Effector memory CD4-positive, alpha-beta T cell (primary cell): Measurements from ENCODE around the gene PRKG1.

Source experiments
- DNase-seq, 3 donors: peaks; one replicate each; pipeline ENCODE4 v3.0.0-alpha.2; 2020
- H3K27ac ChIP-seq: 2 replicates; pipeline ENCODE4 v1.7.0; 2013; ENCODE audit warnings: mild to moderate bottlenecking, low read length, moderate library complexity; ENCODE audit not compliant: insufficient read depth, poor library complexity, severe bottlenecking
- H3K27me3 ChIP-seq: replicated peaks from 2 replicates; pipeline ENCODE4 v1.7.0; 2013; ENCODE audit warnings: mild to moderate bottlenecking, low read length; ENCODE audit not compliant: insufficient read depth, control insufficient read depth, poor library complexity, severe bottlenecking
- H3K36me3 ChIP-seq: 2 replicates; pipeline ENCODE4 v1.7.0; 2013; ENCODE audit warnings: mild to moderate bottlenecking, low read length, moderate library complexity; ENCODE audit not compliant: control insufficient read depth, insufficient read depth
- H3K4me1 ChIP-seq: 2 replicates; pipeline ENCODE4 v1.7.0; 2013; ENCODE audit warnings: low read length, mild to moderate bottlenecking; ENCODE audit not compliant: control insufficient read depth, insufficient read depth, poor library complexity, severe bottlenecking
- H3K4me3 ChIP-seq: 2 replicates; pipeline ENCODE4 v1.7.0; 2013; ENCODE audit warnings: low read length, low read depth, mild to moderate bottlenecking; ENCODE audit not compliant: insufficient read depth, poor library complexity, severe bottlenecking
- H3K9me3 ChIP-seq: 2 replicates; pipeline ENCODE4 v1.7.0; 2013; ENCODE audit warnings: mild to moderate bottlenecking, low read length, moderate library complexity; ENCODE audit not compliant: control insufficient read depth

PRKG1 gene

DNA sequence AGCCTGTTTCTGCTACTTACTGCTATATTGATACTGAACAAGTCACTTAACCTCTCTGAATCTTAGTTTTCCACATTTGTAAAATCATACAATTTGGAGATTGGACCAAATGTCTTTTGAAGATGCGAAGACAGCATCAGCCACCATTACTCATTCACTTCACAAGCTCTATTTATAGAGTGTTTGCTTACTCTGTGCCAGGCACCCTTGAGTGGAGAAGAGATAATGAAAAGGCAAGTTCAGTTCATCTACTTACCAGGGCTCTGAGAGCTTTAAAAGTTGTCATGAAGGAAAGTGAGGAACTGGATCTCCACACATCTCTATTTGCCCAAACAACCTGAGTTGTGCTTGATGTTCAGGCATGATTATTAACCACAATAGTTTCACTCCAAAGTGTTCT lies 347.6 kb downstream of the PRKG1 start:
- Histone ChIP-seq H3K36me3 (no peaks in the 10 kb centered on the region), H3K4me3 (no peak overlapping the region), H3K9me3 (no peaks in the 10 kb centered on the region), H3K27ac (no peak overlapping the region), H3K4me1 (no peaks in the 10 kb centered on the region), H3K27me3 (no peaks in the 10 kb centered on the region)
- no peak for DNase-seq

DNA sequence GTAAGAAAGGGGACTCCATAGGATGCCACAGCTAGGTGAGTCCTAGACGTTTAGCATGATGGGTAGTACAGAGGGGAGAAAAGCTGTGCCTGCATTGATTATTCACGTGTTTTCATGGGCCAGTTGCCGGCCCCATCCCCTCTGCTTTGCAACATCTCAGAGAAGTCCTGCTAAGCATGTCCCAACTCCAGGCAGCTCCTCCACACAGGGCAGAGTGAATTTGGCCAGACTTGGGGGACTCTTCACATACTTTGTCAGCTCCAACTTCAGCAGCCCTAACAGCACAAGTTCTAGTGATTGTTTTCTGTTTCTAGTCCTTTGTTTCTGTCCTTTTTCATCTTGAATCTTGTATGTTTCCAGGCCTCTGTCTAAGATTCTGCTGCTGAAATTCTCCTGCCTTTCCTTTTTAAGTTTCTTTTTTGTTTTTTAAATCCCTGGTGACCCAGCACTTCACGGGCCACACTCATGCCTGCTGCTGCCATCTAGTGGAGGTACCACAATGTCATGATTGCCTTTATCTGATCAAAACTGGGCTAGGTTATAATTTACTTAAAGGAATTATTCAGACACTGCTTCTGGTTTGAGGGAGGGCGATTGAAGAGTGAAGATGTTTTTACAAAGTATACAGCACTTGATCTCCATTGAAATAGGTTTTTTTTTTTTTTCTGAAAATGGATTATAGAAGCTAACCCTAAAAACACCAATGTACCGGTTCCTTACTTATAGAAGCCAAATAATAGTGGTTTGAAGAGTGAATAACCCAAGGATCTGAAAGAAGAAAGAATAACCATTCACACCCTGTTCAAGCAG lies 348.2 kb downstream of the PRKG1 start:
- Histone ChIP-seq H3K36me3 (no peaks in the 10 kb centered on the region), H3K9me3 (no peaks in the 10 kb centered on the region)

DNA sequence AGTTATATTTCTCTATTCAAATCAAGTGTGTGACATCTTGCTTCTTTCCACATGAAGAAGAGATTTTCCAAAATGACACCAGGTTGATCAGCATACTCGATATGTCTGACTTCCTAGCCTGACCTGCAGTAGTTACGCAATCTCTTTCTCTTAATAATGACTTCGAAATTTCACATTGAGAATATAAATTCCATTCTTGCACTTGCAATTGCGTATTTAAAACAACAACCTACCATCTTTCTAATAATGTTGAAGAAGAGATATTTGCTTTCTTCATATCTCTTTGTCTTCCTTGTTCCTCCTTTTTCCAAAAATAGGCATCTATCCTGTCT lies 348.8 kb downstream of the PRKG1 start:
- Histone ChIP-seq H3K27me3 (no peaks in the 10 kb centered on the region), H3K4me3 (no peak overlapping the region), H3K36me3 (no peaks in the 10 kb centered on the region), H3K4me1 (no peaks in the 10 kb centered on the region), H3K9me3 (no peaks in the 10 kb centered on the region), H3K27ac (no peak overlapping the region)
- DNase-seq = no peak

More for the DNA sequence above, 348.2 kb downstream of the PRKG1 start:
- DNase-seq = no peak
- H3K4me1 ChIP-seq = no peaks in the 10 kb centered on the region
- no peak overlapping the region for H3K27ac ChIP-seq
- no peak overlapping the region for H3K4me3 ChIP-seq
- no peaks in the 10 kb centered on the region for H3K27me3 ChIP-seq

DNA sequence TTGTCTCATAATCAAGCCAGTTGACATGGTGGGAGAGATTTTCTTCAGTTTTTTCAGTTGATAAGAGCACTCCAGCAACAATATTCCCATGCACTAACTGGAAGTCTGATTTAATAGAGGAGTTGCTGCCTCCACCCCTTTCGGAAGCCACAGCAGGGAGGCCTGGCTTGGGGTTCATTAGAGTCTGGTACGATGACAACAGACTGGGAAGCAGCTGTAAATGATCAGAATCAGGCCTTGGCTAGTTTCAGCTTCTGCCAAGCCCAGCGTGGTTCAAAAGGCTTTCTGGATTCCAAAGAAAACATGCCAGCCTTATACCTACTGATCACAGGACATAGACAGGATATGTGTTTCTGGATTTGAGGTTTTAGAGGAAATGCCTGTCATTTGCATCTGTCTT lies 351.1 kb downstream of the PRKG1 start:
- H3K4me3 ChIP-seq = no peak overlapping the region
- no peaks in the 10 kb centered on the region for H3K27me3 ChIP-seq
- no peaks in the 10 kb centered on the region for H3K4me1 ChIP-seq
- H3K27ac ChIP-seq = no peak overlapping the region
- H3K36me3 ChIP-seq = no peaks in the 10 kb centered on the region
- no peaks in the 10 kb centered on the region for H3K9me3 ChIP-seq
- DNase-seq = no peak

DNA sequence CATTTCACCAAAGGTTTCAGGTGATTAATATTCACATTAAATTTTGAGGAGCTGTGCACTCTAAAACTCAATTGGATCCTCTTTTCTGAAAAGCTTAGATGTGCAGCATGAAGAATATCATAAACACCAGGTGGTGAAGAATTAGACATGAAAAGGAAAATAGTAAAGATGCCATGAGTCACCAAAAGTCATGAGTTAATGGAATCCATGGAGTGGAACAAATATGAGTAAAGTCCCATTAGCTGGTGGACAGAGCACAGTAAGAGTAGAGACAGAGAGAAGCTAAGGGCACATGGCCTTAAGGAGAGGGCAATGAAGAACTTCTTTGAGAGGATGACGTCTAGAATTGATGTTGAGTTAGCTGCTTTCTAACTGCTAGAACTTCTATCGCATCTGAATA lies 353.5 kb downstream of the PRKG1 start:
- Histone ChIP-seq H3K27me3 (no peaks in the 10 kb centered on the region), H3K36me3 (no peaks in the 10 kb centered on the region), H3K4me1 (no peaks in the 10 kb centered on the region), H3K27ac (no peak overlapping the region), H3K4me3 (no peak overlapping the region), H3K9me3 (no peaks in the 10 kb centered on the region)
- DNase-seq = no peak

DNA sequence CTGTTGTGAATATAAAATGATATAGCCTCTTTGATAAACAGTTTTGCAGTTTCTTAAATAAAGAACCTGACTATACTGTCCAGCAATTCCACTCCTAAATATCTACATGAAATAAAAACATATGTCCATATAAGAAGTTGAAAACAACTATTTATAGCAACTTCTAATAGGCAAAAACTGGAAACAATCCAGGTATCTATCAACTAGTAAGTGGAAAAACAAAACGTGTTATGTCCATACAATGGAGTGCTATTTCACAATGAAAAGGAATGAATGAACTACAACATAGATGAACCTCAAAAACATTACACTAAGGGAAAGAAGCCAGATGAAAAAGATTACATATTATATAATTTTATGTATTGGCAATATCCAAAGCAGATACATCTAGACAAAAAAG lies 356.2 kb downstream of the PRKG1 start:
- no peak for DNase-seq

DNA sequence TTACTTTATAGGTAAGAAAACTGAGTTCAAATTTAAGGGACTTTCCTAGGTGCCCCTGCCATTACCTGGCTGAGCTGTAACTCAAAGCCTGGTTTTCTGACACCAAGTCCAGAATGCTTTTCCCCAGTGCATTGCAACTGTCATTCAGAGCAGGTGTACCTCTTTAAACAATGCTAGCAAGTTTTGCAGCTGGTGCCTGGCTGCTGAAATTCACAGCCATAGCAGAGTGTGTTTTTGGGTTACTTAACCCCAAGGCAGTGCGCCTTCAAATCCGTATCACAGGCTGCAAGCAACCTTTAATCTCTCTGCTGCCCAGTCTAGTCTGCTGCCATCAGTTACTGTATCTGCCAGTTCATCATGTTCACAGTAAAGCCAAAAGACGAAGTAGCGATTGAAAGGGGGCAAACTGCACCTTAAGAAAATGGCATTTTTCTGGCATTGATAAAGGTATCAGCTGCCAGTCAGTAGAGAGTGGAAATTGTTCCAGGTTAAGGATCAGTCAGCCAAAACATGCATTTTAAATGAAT lies 359.7 kb downstream of the PRKG1 start:
- Histone ChIP-seq H3K9me3 (no peaks in the 10 kb centered on the region), H3K27ac (no peak overlapping the region), H3K36me3 (no peaks in the 10 kb centered on the region), H3K4me3 (no peak overlapping the region), H3K27me3 (no peaks in the 10 kb centered on the region), H3K4me1 (no peaks in the 10 kb centered on the region)
- no peak for DNase-seq

More for the DNA sequence above, 356.2 kb downstream of the PRKG1 start:
- H3K27ac ChIP-seq = no peak overlapping the region
- no peaks in the 10 kb centered on the region for H3K36me3 ChIP-seq
- H3K4me3 ChIP-seq = no peak overlapping the region
- no peaks in the 10 kb centered on the region for H3K9me3 ChIP-seq
- H3K27me3 ChIP-seq = no peaks in the 10 kb centered on the region
- no peaks in the 10 kb centered on the region for H3K4me1 ChIP-seq

DNA sequence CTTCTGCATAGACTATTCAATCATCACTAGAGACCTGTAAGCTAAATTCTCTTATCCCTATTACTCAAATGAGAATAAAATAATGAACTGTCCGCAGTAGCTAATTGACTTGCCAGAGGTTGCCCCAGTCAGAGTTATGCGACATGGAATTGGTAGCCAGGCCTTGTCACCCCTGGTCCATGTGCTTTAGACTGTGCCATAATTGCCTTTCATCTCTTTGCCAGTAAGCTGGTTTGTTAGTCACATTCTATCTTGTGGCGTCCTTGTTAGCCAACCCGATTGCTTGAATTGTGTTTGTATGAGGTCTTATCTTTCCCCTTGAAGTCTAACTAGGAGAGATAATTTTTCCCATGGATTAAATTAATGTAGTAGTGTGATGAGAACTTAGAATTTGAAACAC lies 362.5 kb downstream of the PRKG1 start:
- Histone ChIP-seq H3K4me3 (no peak overlapping the region), H3K27ac (no peak overlapping the region), H3K9me3 (no peaks in the 10 kb centered on the region), H3K36me3 (no peaks in the 10 kb centered on the region), H3K27me3 (no peaks in the 10 kb centered on the region), H3K4me1 (no peaks in the 10 kb centered on the region)
- no peak for DNase-seq

DNA sequence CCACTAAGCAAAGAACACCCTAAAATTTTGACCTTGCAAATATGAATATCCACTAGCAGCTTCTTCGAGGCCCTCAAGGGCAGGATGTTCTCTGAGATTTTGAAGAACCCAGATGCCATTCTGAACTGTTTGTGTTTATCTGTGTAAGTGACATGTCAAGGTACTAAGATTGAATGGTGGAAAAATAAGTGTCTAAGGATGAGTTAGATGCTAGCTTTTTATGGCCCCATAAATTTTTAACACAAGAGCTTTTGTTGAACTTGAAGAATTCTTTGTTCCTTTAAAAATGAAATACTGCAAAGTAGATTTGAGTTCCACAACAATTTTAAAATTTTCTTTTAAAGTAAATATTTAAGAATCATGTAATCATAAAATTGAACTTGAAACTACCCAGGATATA lies 365.4 kb downstream of the PRKG1 start:
- Histone ChIP-seq H3K9me3 (no peaks in the 10 kb centered on the region), H3K36me3 (no peaks in the 10 kb centered on the region), H3K4me1 (no peaks in the 10 kb centered on the region), H3K27me3 (no peaks in the 10 kb centered on the region), H3K4me3 (no peak overlapping the region), H3K27ac (no peak overlapping the region)
- DNase-seq = no peak

DNA sequence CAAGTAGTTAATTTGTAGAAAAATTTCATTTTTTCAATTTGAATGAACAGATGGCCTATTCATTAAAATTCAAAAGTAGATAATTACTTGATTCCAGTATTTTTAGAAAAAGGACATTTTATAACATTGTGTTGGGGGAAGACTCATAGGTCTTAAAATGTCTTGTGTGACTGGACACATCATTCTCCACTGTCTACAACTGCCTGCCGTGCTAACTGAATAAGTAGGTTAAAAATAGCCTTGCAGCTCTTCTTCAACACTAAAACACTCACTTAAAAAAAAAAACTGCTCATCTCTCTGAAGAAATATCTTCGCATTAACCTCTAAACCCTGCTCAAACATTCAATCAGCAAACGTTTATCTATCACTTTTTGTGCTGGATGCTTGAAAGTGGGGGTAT lies 371.3 kb downstream of the PRKG1 start:
- Histone ChIP-seq H3K9me3 (no peaks in the 10 kb centered on the region), H3K27me3 (no peaks in the 10 kb centered on the region), H3K4me1 (no peaks in the 10 kb centered on the region), H3K27ac (no peak overlapping the region), H3K36me3 (no peaks in the 10 kb centered on the region), H3K4me3 (no peak overlapping the region)
- DNase-seq = no peak
